Epithelial cell of esophagus (primary cell): ENCODE data around the gene MTHFD1.

Experiments
- DNase-seq: peaks from one replicate; pipeline ENCODE4 v3.0.0; 2010; ENCODE audit warnings: low read depth
- H3K4me3 ChIP-seq: 2 replicates; pipeline ENCODE4 v1.5.1; 2011; ENCODE audit warnings: mild to moderate bottlenecking, low read length, control low read depth
- CTCF ChIP-seq: IDR thresholded peaks from 2 replicates; pipeline ENCODE4 v1.5.1; 2011; ENCODE audit warnings: low read depth, mild to moderate bottlenecking, low read length, control low read depth, inconsistent platforms; ENCODE audit not compliant: insufficient read depth; ENCODE audit errors: missing control alignments

Gene MTHFD1

GRCh38 chr14:64417771-64418125 lies 29.6 kb downstream of the MTHFD1 start:
- DNase-seq = no peak
- no peak overlapping the region for H3K4me3 ChIP-seq
- no peak for TF ChIP-seq CTCF

- no peak overlapping the region for H3K4me3 ChIP-seq
- TF ChIP-seq CTCF = no peak
- DNase-seq = no peak
Observed at GRCh38 chr14:64419003-64419402, 30.9 kb downstream of the MTHFD1 start.

GRCh38 chr14:64421166-64421565 lies 33.0 kb downstream of the MTHFD1 start:
- no peak overlapping the region for H3K4me3 ChIP-seq
- no peak for TF ChIP-seq CTCF
- peak; percentile 69 for DNase-seq

- H3K4me3 ChIP-seq = no peak overlapping the region
- no peak for DNase-seq
- TF ChIP-seq CTCF = no peak
Observed at GRCh38 chr14:64422005-64422404, 33.9 kb downstream of the MTHFD1 start.

- no peak for TF ChIP-seq CTCF
- DNase-seq = no peak
- H3K4me3 ChIP-seq = no peak overlapping the region
Observed at GRCh38 chr14:64422756-64423155, 34.6 kb downstream of the MTHFD1 start.

- no peak for TF ChIP-seq CTCF
- peak; percentile 38 for DNase-seq
- no peak overlapping the region for H3K4me3 ChIP-seq
Observed at GRCh38 chr14:64423987-64424386, 35.8 kb downstream of the MTHFD1 start.

GRCh38 chr14:64434528-64434927 lies 46.4 kb downstream of the MTHFD1 start:
- DNase-seq = no peak
- no peak for TF ChIP-seq CTCF
- no peak overlapping the region for H3K4me3 ChIP-seq
